ENCODE data around the gene FNDC11. TPM values are rescaled to one million over a fixed set of nuclear protein-coding genes. Genes with fewer than 3 reads are reported as not detected.

Gene FNDC11
- total and polyA plus RNA-seq, 5 experiments from 2014 or later: 0.13 to 0.36 (median 0.25) TPM; not detected in 2

- H3K27me3 Mint-ChIP-seq: no peaks in the 10 kb centered on the region
- peaks cover 0 to 10% (median 5%) of the 10 kb centered on the region in 3 donors for H3K36me3 Mint-ChIP-seq
- no peak overlapping the region for H3K4me3 Mint-ChIP-seq
- DNase-seq: no peak
- peaks cover 0 to 5% (median 1%) of the 10 kb centered on the region in 4 donors for H3K4me1 Mint-ChIP-seq
- POLR2A ChIA-PET: no interaction called here
- ATAC-seq: no peak
- no peak overlapping the region for H3K27ac Mint-ChIP-seq
- H3K9me3 Mint-ChIP-seq: no peaks in the 10 kb centered on the region
These were observed 6.4 kb downstream of the FNDC11 start for GRCh38 chr20:63560333-63560805.

GRCh38 chr20:63560856-63561609 is 7.1 kb downstream of the FNDC11 start:
- POLR2A ChIA-PET: interaction anchor here (0.9 kb wide), 1 partner anchor 77 kb away, joined by 3 read pairs; no protein-coding TSS in a partner anchor
- DNase-seq: no peak
- H3K27ac Mint-ChIP-seq: no peak overlapping the region

GRCh38 chr20:63561624-63562396 is 7.9 kb downstream of the FNDC11 start:
- DNase-seq (no peak), ATAC-seq (no peak)
- peaks cover 0 to 10% (median 5%) of the 10 kb centered on the region in 3 donors for H3K36me3 Mint-ChIP-seq
- no peak overlapping the region for H3K27ac Mint-ChIP-seq
- POLR2A ChIA-PET: interaction anchor here (0.9 kb wide), 1 partner anchor 77 kb away, joined by 3 read pairs; no protein-coding TSS in a partner anchor
- H3K9me3 Mint-ChIP-seq: no peaks in the 10 kb centered on the region
- H3K4me1 Mint-ChIP-seq: peaks cover under 1 to 5% (median 2%) of the 10 kb centered on the region in 4 donors
- H3K27me3 Mint-ChIP-seq: no peaks in the 10 kb centered on the region
- H3K4me3 Mint-ChIP-seq: no peak overlapping the region

More at GRCh38 chr20:63560856-63561609, 7.1 kb downstream of the FNDC11 start:
- Mint-ChIP-seq H3K36me3 (peaks cover 0 to 10% (median 5%) of the 10 kb centered on the region in 3 donors), H3K9me3 (no peaks in the 10 kb centered on the region), H3K4me1 (peaks cover 0 to 5% (median 1%) of the 10 kb centered on the region in 4 donors), H3K27me3 (no peaks in the 10 kb centered on the region), H3K4me3 (no peak overlapping the region)
- no peak for ATAC-seq

- ATAC-seq: no peak
- Mint-ChIP-seq H3K27ac (no peak overlapping the region), H3K9me3 (no peaks in the 10 kb centered on the region), H3K4me3 (no peak overlapping the region), H3K27me3 (no peaks in the 10 kb centered on the region), H3K4me1 (peaks cover 2 to 9% (median 7%) of the 10 kb centered on the region in 4 donors), H3K36me3 (peaks cover 0 to 10% (median 5%) of the 10 kb centered on the region in 3 donors)
- DNase-seq: no peak
- POLR2A ChIA-PET: interaction anchor here (1.3 kb wide), 1 partner anchor 23 kb away, joined by 3 read pairs; no protein-coding TSS in a partner anchor
These were observed 8.7 kb downstream of the FNDC11 start for GRCh38 chr20:63562461-63563224.

- ATAC-seq (no peak), DNase-seq (no peak)
- Mint-ChIP-seq H3K4me3 (no peak overlapping the region), H3K4me1 (peaks cover 7 to 16% (median 14%) of the 10 kb centered on the region in 4 donors), H3K27ac (no peak overlapping the region), H3K9me3 (no peaks in the 10 kb centered on the region), H3K27me3 (no peaks in the 10 kb centered on the region), H3K36me3 (peaks cover 0 to 10% (median 5%) of the 10 kb centered on the region in 3 donors)
- POLR2A ChIA-PET: interaction anchor here (1.3 kb wide), 1 partner anchor 24 kb away, joined by 3 read pairs; no protein-coding TSS in a partner anchor
These were observed 9.4 kb downstream of the FNDC11 start for GRCh38 chr20:63563225-63563935.

DNA sequence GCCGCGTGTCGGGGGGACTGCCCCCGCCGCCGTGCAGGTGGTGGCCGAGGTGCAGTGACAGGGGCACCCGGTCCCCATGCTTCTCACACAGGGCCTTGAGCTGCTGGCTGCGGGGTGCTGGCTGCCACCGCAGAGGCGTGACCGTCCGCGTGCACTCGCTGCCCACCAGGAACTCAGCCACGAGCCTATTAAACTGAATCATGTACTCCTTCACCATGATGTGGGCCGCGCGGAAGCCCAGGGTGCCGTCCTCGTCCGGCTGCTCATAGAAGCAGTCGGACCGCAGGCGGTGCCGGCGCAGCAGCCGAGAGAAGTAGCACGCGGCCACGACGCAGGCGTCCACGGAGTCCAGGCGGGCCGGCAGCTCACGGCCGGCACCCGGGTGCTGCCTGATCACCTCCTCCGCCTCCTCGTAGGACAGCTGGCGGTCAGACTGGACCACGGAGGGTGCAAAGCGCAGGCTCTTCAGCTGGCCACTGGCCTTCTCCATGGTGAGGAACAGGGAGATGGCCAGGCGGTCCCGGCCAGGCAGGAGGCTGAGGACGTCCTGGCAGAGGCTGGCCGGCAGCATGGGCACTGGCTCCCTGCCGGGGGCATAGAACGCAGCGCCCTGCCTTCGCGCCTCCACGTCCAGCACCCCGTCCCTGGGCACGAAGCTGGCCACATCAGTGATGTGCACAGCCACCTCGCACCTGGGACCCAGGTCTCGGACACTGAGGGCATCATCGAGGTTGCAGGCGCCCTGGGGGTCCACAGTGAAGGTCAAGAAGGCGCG is 10.3 kb downstream of the FNDC11 start:
- no peak for DNase-seq
- peaks cover 10 to 23% (median 21%) of the 10 kb centered on the region in 4 donors for H3K4me1 Mint-ChIP-seq
- no peaks in the 10 kb centered on the region for H3K9me3 Mint-ChIP-seq
- H3K27me3 Mint-ChIP-seq: no peaks in the 10 kb centered on the region
- H3K36me3 Mint-ChIP-seq: peaks cover 0 to 8% (median 3%) of the 10 kb centered on the region in 3 donors
- no peak overlapping the region for H3K27ac Mint-ChIP-seq
- no peak for ATAC-seq
- H3K4me3 Mint-ChIP-seq: no peak overlapping the region
- POLR2A ChIA-PET: interaction anchor here (5.5 kb wide), 1 partner anchor 10 kb away, joined by 37 read pairs; the partner anchor contains the start of gene FNDC11

- peaks cover 10 to 32% (median 28%) of the 10 kb centered on the region in 4 donors for H3K4me1 Mint-ChIP-seq
- POLR2A ChIA-PET: interaction anchor here (0.5 to 5.5 kb wide), 3 partner anchors 11 to 76 kb away, joined by 3 to 37 read pairs (median 3); partner anchors contain the start of gene FNDC11
- no peak overlapping the region for H3K4me3 Mint-ChIP-seq
- H3K27me3 Mint-ChIP-seq: no peaks in the 10 kb centered on the region
- DNase-seq (no peak), ATAC-seq (no peak)
- no peak overlapping the region for H3K27ac Mint-ChIP-seq
- H3K9me3 Mint-ChIP-seq: no peaks in the 10 kb centered on the region
- H3K36me3 Mint-ChIP-seq: peaks cover 0 to 8% (median 3%) of the 10 kb centered on the region in 3 donors
These were observed 11.2 kb downstream of the FNDC11 start for GRCh38 chr20:63565021-63565698.

DNA sequence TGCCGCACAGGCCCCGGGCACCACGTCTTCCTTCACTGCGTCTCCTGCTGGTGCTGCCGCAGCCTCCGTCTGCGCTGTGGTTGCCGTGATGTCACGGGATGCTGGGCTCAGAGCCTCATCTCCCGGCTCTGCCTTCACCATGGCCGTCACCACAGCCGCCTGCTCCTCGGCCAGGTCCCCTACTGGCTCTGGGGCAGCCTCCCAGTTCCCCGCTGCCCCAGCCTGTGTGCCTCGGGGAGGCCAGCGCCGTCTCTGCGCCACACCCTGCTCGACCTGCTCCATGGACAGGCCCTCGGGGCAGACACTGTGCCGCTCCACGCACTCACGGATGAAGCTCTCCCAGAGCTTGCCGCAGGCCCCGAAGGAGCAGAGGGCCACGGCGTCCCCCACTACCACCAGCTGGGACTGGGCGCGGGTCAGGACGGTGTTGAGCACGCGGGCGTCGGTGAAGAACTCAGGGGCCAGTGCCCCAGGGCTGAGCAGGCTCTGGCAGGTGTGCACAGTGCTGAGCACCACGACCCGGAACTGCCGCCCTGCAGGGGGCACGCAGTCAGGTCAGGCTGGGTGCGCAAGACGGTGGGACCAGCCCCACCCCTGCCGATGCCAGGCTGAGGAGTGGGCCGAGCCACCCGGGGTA is 11.9 kb downstream of the FNDC11 start:
- POLR2A ChIA-PET: interaction anchor here (0.5 to 5.5 kb wide), 4 partner anchors 12 to 76 kb away, joined by 3 to 37 read pairs (median 3); partner anchors contain the start of genes FNDC11 and SRMS
- Mint-ChIP-seq H3K9me3 (no peaks in the 10 kb centered on the region), H3K4me3 (no peak overlapping the region), H3K27ac (no peak overlapping the region), H3K4me1 (peaks cover 9 to 32% (median 28%) of the 10 kb centered on the region in 4 donors), H3K36me3 (peaks cover 0 to 4% (median 0%) of the 10 kb centered on the region in 3 donors), H3K27me3 (no peaks in the 10 kb centered on the region)
- no peak for DNase-seq
- no peak for ATAC-seq

GRCh38 chr20:63566395-63567135 is 12.6 kb downstream of the FNDC11 start:
- peak overlapping the region in 1 of 10 donors; percentile 36 for H3K27ac Mint-ChIP-seq
- no peaks in the 10 kb centered on the region for H3K27me3 Mint-ChIP-seq
- no peak for DNase-seq
- H3K9me3 Mint-ChIP-seq: no peaks in the 10 kb centered on the region
- POLR2A ChIA-PET: interaction anchor here (0.5 to 5.5 kb wide), 9 partner anchors 13 to 142 kb away, joined by 3 to 37 read pairs (median 4); partner anchors contain the start of genes FNDC11, PTK6 and SRMS
- H3K4me3 Mint-ChIP-seq: peak overlapping the region in 3 of 10 donors; percentile 55 to 79 (median 58)
- ATAC-seq: no peak
- H3K4me1 Mint-ChIP-seq: peaks cover 9 to 32% (median 28%) of the 10 kb centered on the region in 4 donors
- peaks cover 0 to 2% (median 0%) of the 10 kb centered on the region in 3 donors for H3K36me3 Mint-ChIP-seq

- H3K4me1 Mint-ChIP-seq: peaks cover 9 to 32% (median 28%) of the 10 kb centered on the region in 4 donors
- POLR2A ChIA-PET: interaction anchor here (0.5 to 5.5 kb wide), 10 partner anchors 10 to 413 kb away, joined by 3 to 37 read pairs (median 4); partner anchors contain the start of genes FNDC11, PRPF6 and PTK6
- peak in 1 of 2 donors; percentile 2 for ATAC-seq
- no peaks in the 10 kb centered on the region for H3K27me3 Mint-ChIP-seq
- peak overlapping the region in 5 of 10 donors; percentile 24 to 85 (median 58) for H3K4me3 Mint-ChIP-seq
- DNase-seq: no peak
- no peaks in the 10 kb centered on the region for H3K9me3 Mint-ChIP-seq
- H3K36me3 Mint-ChIP-seq: no peaks in the 10 kb centered on the region
- H3K27ac Mint-ChIP-seq: peak overlapping the region in 3 of 10 donors; percentile 14 to 55 (median 32)
These were observed 13.1 kb downstream of the FNDC11 start for GRCh38 chr20:63567136-63567385.
